HepG2 (cell line): Measurements from ENCODE around the gene DIPK1B. TPM values are rescaled to one million over a fixed set of nuclear protein-coding genes. Genes with fewer than 3 reads are reported as not detected.

Experiments
- ATAC-seq: fragments of 200-7000 bp; cut with Tn5 transposase; 3 replicates; pipeline ENCODE4 v1.9.1; 2020; ENCODE audit warnings: mild to moderate bottlenecking, moderate library complexity
- BruUV-seq: library from RNA; stranded (reverse); fragments of 400-500 nt; replicated peaks from 2 replicates; lab custom pipeline; 2021; lab: Mats Ljungman, UMichigan
- CTCF ChIA-PET: fragments of 300-600 bp; formaldehyde crosslinking; extraction: SDS; loops from one replicate; lab custom pipeline; 2021; ENCODE audit warnings: low total read pairs, inconsistent platforms, low intra/inter-chr PET ratio; lab: Yijun Ruan, JAX
- POLR2A ChIA-PET: fragments of 350-600 bp; sonication (Branson Sonifier 250); formaldehyde crosslinking; loops from one replicate; lab custom pipeline; 2020; ENCODE audit warnings: antibody characterized with exemption, inconsistent platforms; lab: Yijun Ruan, JAX
- DNase-seq: peaks from one replicate; pipeline ENCODE4 v3.0.0-alpha.2; 2015; ENCODE audit warnings: low spot score
- FAIRE-seq: peaks from 3 replicates; lab custom pipeline; 2011; peaks lifted over from hg19 to GRCh38; lab: Jason Lieb, UNC
- H2AFZ ChIP-seq: one replicate; pipeline ENCODE4 v1.6.1; 2011; ENCODE audit warnings: low read length, inconsistent platforms
- H3K27ac ChIP-seq: fragments of 300-600 bp; 3 replicates; pipeline ENCODE4 v1.8.0; 2011; ENCODE audit warnings: mixed run types, mild to moderate bottlenecking, mixed read lengths, low read length, inconsistent platforms; ENCODE audit not compliant: insufficient read depth; ENCODE audit errors: extremely low read length
- H3K27me3 ChIP-seq, 2 experiments: fragments of 200-600 bp in 1 of 2; 2 replicates in 1 of 2; 3 replicates in 1 of 2; pipeline versions ENCODE4 v1.6.0 to v1.8.0; 2011; ENCODE audit warnings: low read length in 2 of 2, mild to moderate bottlenecking in 2 of 2, moderate library complexity in 2 of 2, inconsistent platforms in 1 of 2; ENCODE audit not compliant: insufficient read depth in 2 of 2, control insufficient read depth in 1 of 2
- H3K36me3 ChIP-seq, 2 experiments: fragments of 200-600 bp in 1 of 2; replicated peaks in 1 of 2; 2 replicates in 1 of 2; 3 replicates in 1 of 2; pipeline versions ENCODE4 v1.5.1 to v1.8.0; 2011; ENCODE audit warnings: low read length in 2 of 2, inconsistent platforms in 1 of 2; ENCODE audit not compliant: insufficient read depth in 2 of 2, control insufficient read depth in 1 of 2
- H3K4me1 ChIP-seq: 2 replicates; pipeline ENCODE4 v1.5.1; 2012; ENCODE audit warnings: low read length, inconsistent platforms; ENCODE audit not compliant: insufficient read depth
- H3K4me2 ChIP-seq: 2 replicates; pipeline ENCODE4 v1.6.0; 2011; ENCODE audit warnings: low read depth, low read length, inconsistent platforms
- H3K4me3 ChIP-seq, 3 experiments: fragments of 200-600 bp in 1 of 3; sonication (generic), shearing (Covaris generic) in 1 of 3; replicated peaks in 1 of 3; 2 replicates each; pipeline ENCODE4 v1.5.1; 2011 to 2016; ENCODE audit warnings: low read length in 3 of 3, inconsistent platforms in 2 of 3, low read depth in 2 of 3, mild to moderate bottlenecking in 2 of 3, control low read depth in 1 of 3, mixed read lengths in 1 of 3; ENCODE audit not compliant: insufficient read depth in 1 of 3
- H3K79me2 ChIP-seq: one replicate; pipeline ENCODE4 v1.6.1; 2011; ENCODE audit warnings: low read length, inconsistent platforms; ENCODE audit not compliant: insufficient read depth
- H3K9ac ChIP-seq: 2 replicates; pipeline ENCODE4 v1.6.0; 2011; ENCODE audit warnings: mild to moderate bottlenecking, low read depth, low read length, inconsistent platforms; ENCODE audit not compliant: insufficient read depth
- H3K9me3 ChIP-seq: 2 replicates; pipeline ENCODE4 v1.5.1; 2012; ENCODE audit warnings: mild to moderate bottlenecking, low read length
- H4K20me1 ChIP-seq: 2 replicates; pipeline ENCODE4 v1.6.0; 2011; ENCODE audit warnings: inconsistent platforms, mild to moderate bottlenecking, low read length, moderate library complexity; ENCODE audit not compliant: insufficient read depth
- ARNTL ChIP-seq: sonication (generic); formaldehyde crosslinking; IDR thresholded peaks from 2 replicates; pipeline ENCODE4 v1.4.0; 2020; ENCODE audit warnings: mild to moderate bottlenecking, missing genetic modification reagents
- CHD4 ChIP-seq: fragments of 200-600 bp; sonication (generic); IDR thresholded peaks from 2 replicates; pipeline ENCODE4 v1.7.0; 2017; ENCODE audit warnings: mild to moderate bottlenecking, low read length, borderline replicate concordance
- ESRRA ChIP-seq: sonication (generic); formaldehyde crosslinking; IDR thresholded peaks from 2 replicates; pipeline ENCODE4 v1.5.1; 2020; ENCODE audit warnings: mild to moderate bottlenecking, low read depth, missing genetic modification reagents
- NFIC ChIP-seq: IDR thresholded peaks from 2 replicates; pipeline ENCODE4 v1.6.1; 2012; ENCODE audit warnings: mild to moderate bottlenecking, low read length, inconsistent platforms
- POLR2G ChIP-seq: fragments of 200-400 bp; formaldehyde crosslinking; IDR thresholded peaks from 2 replicates; pipeline ENCODE4 v1.6.1; 2018; ENCODE audit warnings: mild to moderate bottlenecking, low read depth, low read length, moderate library complexity
- SMARCE1 ChIP-seq: fragments of 450-650 bp; IDR thresholded peaks from 2 replicates; pipeline ENCODE4 v1.6.1; 2017; ENCODE audit warnings: borderline replicate concordance
- THAP11 ChIP-seq: IDR thresholded peaks from 2 replicates; pipeline ENCODE4 v1.6.1; 2016; ENCODE audit warnings: missing biosample characterization, missing genetic modification reagents
- ZFY ChIP-seq: sonication (generic); formaldehyde crosslinking; IDR thresholded peaks from 2 replicates; pipeline ENCODE4 v1.4.0; 2020; ENCODE audit warnings: missing genetic modification reagents
- ZNF207 ChIP-seq: fragments of 450-650 bp; IDR thresholded peaks from 2 replicates; pipeline ENCODE4 v1.6.1; 2016; ENCODE audit warnings: antibody characterized with exemption, borderline replicate concordance
- ZNF326 ChIP-seq: sonication (generic); formaldehyde crosslinking; IDR thresholded peaks from 2 replicates; pipeline ENCODE4 v1.4.0; 2020; ENCODE audit warnings: missing genetic modification reagents, borderline replicate concordance
- ZNF850 ChIP-seq: sonication (generic); formaldehyde crosslinking; conservative IDR thresholded peaks from 2 replicates; pipeline ENCODE4 v1.9.0; 2021; ENCODE audit warnings: mild to moderate bottlenecking, missing genetic modification reagents
- WGBS: methylation state at CpG from one replicate; pipeline ENCODE4 v1.1.6; 2017; ENCODE audit warnings: low lambda C conversion rate; 5-methylcytosine and 5-hydroxymethylcytosine counted together
- in situ Hi-C: cut with HindIII; loops from 2 replicates; pipeline ENCODE4 v1.10.0; 2017; ENCODE audit warnings: low pct_unique_long_range_greater_than_20kb; ENCODE audit not compliant: extremely low pct_ligation_motif_present
- intact Hi-C: fragments of 100-400 bp; cut with micrococcal nuclease; formaldehyde crosslinking; loops from one replicate; pipeline ENCODE4 v1.10.0; 2022; ENCODE audit not compliant: unreplicated experiment
- polyA plus RNA-seq, 8 experiments: library from polyadenylated mRNA; depleted of rRNA in 3 of 8; stranded (reverse) in 7 of 8; unstranded in 1 of 8; fragments of >200 nt; fragmentation: Illumina TruSeq in 4 of 8; extraction: Trizol in 4 of 8; gene quantifications; 2 replicates each; pipeline versions ENCODE4 v1.2.1 to v1.2.3, GENCODE V29; 2011 to 2016; ENCODE audit warnings: low read depth in 4 of 8, missing spikeins in 1 of 8, mixed read lengths in 1 of 8; ENCODE audit not compliant: insufficient read depth in 1 of 8
- total RNA-seq, 5 experiments: library from RNA; depleted of rRNA; stranded (reverse); fragments of >200 nt; fragmentation: Illumina TruSeq; extraction: Trizol; gene quantifications; 2 replicates each; pipeline ENCODE4 v1.2.3, GENCODE V29; 2016; ENCODE audit warnings: low read depth in 1 of 5
- TF ChIP-seq, protein P1 (sequence below): sonication (generic); formaldehyde crosslinking; IDR thresholded peaks from 2 replicates; pipeline ENCODE4 v1.4.0; 2020; ENCODE audit warnings: missing genetic modification reagents
- TF ChIP-seq, protein P2 (sequence below): sonication (generic); formaldehyde crosslinking; IDR thresholded peaks from 2 replicates; pipeline ENCODE4 v1.5.0; 2020; ENCODE audit warnings: missing genetic modification reagents
- TF ChIP-seq, protein P3 (sequence below): sonication (generic); formaldehyde crosslinking; IDR thresholded peaks from 2 replicates; pipeline ENCODE4 v1.5.0; 2020; ENCODE audit warnings: missing genetic modification reagents, mild to moderate bottlenecking, borderline replicate concordance
- TF ChIP-seq, protein P4 (sequence below): IDR thresholded peaks from 2 replicates; pipeline ENCODE4 v1.6.1; 2016; ENCODE audit warnings: low read depth, borderline replicate concordance

Gene DIPK1B
- total and polyA plus RNA-seq, 2 of the 13 experiments (the other 11 are each of a cell fraction or from before 2014, with no cell fraction given) = 0.18 to 3.9 TPM

DNA sequence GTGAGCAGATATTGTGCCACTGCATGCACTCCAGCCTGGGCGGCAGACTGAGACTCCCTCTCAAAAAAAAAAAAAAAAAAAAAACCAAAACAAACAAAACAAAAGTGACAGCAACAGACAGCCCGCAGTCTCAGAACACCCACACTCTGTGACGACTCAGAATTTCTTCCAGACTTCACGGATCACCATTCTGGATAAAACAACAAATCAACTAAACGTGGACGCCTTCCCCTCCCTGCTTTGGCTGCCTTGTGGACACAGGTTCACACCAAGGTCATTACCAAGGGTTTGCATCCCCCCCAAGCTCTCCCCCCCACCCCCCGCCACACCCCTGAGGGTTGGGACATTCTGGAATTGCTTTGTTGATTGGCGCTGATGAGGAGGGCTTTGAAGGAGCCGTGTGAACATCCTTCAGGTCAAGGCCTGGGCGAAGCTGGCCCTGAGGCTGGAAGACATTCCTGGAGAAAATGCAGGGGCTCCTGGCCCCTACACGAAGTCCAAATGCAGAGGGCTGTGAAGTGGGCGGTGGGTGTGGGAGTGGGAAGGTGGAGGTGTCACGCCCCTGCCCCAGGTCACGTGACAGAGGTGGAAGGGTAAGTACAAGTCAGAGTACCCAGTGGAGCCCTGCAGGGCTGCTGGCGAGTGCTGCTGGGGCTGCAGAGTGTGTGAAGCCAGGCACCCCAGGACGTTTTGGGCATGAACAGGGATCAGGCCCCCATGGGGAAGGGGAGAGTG is 20.2 kb downstream of the DIPK1B start:
- Histone ChIP-seq H3K79me2 (peaks cover 11% of the 10 kb centered on the region), H3K36me3 (no peaks in the 10 kb centered on the region), H3K4me2 (no peak overlapping the region), H3K9ac (no peak overlapping the region), H3K4me3 (no peak overlapping the region), H3K27ac (no peak overlapping the region), H3K27me3 (peaks cover 0 to 22% of the 10 kb centered on the region in 2 experiments; a peak in 3 of 5 replicates), H3K4me1 (peaks cover 25% of the 10 kb centered on the region), H2AFZ (no peak overlapping the region), H3K9me3 (no peaks in the 10 kb centered on the region), H4K20me1 (peaks cover 2% of the 10 kb centered on the region)
- ChIA-PET CTCF (no interaction called here), POLR2A (no interaction called here)
- in situ Hi-C loops = no loop called here
- DNase-seq (no peak), ATAC-seq (no peak), FAIRE-seq (no peak)
- TF ChIP-seq, protein P1, sequence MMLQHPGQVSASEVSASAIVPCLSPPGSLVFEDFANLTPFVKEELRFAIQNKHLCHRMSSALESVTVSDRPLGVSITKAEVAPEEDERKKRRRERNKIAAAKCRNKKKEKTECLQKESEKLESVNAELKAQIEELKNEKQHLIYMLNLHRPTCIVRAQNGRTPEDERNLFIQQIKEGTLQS (CRISPR knock-in tag) = no peak
- TF ChIP-seq NFIC = no peak
- 0 out of 2 replicates have a peak, but pooled peaks have one; percentile 28 for TF ChIP-seq POLR2G
- TF ChIP-seq ZNF326 (CRISPR knock-in tag) = no peak
- no TSS peak for BruUV-seq
- intact Hi-C loops = no loop called here
- WGBS = 78% methylated on average over 15 of the region's 16 CpGs

DNA sequence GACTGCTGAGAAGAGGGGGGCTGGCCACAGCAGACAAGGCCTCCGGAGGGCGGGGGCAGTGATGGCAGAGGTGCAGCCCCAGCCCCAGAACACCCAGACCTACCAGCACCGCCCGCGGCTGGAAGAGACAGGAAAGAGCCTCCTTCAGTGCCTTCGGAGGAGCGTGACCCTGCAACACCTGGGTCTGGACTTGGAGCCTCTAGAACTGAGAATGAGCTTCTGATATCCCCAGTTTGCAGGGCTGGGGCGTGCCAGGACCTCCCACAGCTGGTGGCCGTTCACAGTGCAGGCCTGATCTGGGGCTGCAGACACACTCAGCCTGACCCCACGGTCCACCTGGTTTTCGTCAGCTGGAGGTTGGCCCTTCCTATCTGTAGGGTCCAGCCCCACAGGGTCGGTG is 21.2 kb downstream of the DIPK1B start:
- H2AFZ ChIP-seq = no peak overlapping the region
- no peaks in the 10 kb centered on the region for H3K36me3 ChIP-seq
- H4K20me1 ChIP-seq = no peaks in the 10 kb centered on the region; the same call in 1 of the 2 replicates
- no peak overlapping the region for H3K4me2 ChIP-seq
- H3K27me3 ChIP-seq = peaks cover 3 to 27% of the 10 kb centered on the region in 2 experiments; a peak in 3 of 5 replicates
- DNase-seq (no peak), FAIRE-seq (no peak), ATAC-seq (peak; percentile 9; the same call in 1 of the 3 replicates)
- no peaks in the 10 kb centered on the region for H3K9me3 ChIP-seq
- peaks cover 25% of the 10 kb centered on the region for H3K4me1 ChIP-seq
- H3K27ac ChIP-seq = no peak overlapping the region
- H3K9ac ChIP-seq = no peak overlapping the region
- no peak overlapping the region for H3K4me3 ChIP-seq
- intact Hi-C loops = no loop called here
- BruUV-seq = no TSS peak
- POLR2A ChIA-PET = no interaction called here
- 61% methylated on average over 7 of the region's 12 CpGs for WGBS
- H3K79me2 ChIP-seq = peaks cover 8% of the 10 kb centered on the region
- CTCF ChIA-PET = no interaction called here
- in situ Hi-C loops = no loop called here
- TF ChIP-seq ZNF207 = no peak
- TF ChIP-seq THAP11 (CRISPR knock-in tag) = no peak
- TF ChIP-seq SMARCE1 = no peak
- no peak for TF ChIP-seq CHD4
- no peak for TF ChIP-seq ESRRA
- TF ChIP-seq, protein P2, sequence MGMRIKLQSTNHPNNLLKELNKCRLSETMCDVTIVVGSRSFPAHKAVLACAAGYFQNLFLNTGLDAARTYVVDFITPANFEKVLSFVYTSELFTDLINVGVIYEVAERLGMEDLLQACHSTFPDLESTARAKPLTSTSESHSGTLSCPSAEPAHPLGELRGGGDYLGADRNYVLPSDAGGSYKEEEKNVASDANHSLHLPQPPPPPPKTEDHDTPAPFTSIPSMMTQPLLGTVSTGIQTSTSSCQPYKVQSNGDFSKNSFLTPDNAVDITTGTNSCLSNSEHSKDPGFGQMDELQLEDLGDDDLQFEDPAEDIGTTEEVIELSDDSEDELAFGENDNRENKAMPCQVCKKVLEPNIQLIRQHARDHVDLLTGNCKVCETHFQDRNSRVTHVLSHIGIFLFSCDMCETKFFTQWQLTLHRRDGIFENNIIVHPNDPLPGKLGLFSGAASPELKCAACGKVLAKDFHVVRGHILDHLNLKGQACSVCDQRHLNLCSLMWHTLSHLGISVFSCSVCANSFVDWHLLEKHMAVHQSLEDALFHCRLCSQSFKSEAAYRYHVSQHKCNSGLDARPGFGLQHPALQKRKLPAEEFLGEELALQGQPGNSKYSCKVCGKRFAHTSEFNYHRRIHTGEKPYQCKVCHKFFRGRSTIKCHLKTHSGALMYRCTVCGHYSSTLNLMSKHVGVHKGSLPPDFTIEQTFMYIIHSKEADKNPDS (CRISPR knock-in tag) = no peak
- TF ChIP-seq ZFY (CRISPR knock-in tag) = no peak
- TF ChIP-seq, protein P3, sequence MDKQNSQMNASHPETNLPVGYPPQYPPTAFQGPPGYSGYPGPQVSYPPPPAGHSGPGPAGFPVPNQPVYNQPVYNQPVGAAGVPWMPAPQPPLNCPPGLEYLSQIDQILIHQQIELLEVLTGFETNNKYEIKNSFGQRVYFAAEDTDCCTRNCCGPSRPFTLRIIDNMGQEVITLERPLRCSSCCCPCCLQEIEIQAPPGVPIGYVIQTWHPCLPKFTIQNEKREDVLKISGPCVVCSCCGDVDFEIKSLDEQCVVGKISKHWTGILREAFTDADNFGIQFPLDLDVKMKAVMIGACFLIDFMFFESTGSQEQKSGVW (CRISPR knock-in tag) = no peak
- no peak for TF ChIP-seq ZNF850 (CRISPR knock-in tag)
- TF ChIP-seq, protein P4, sequence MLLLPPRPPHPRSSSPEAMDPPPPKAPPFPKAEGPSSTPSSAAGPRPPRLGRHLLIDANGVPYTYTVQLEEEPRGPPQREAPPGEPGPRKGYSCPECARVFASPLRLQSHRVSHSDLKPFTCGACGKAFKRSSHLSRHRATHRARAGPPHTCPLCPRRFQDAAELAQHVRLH (CRISPR knock-in tag) = no peak
- TF ChIP-seq ARNTL (CRISPR knock-in tag) = no peak
